Measurements from ENCODE around the gene DTNB.

- no peak for TF ChIP-seq CTCF (IDR thresholded peaks at IDR 0.05; ENCODE audit: insufficient read depth, low read length)
- TF ChIP-seq GABPA (IDR thresholded peaks at IDR 0.05; ENCODE audit: low read depth): no peak
These were observed 262.1 kb downstream of the DTNB start for GRCh38 chr2:25411281-25411680.
